Fibroblast of pulmonary artery (primary cell): ENCODE results near the gene CBARP.

Experiments
- DNase-seq: peaks from one replicate; pipeline ENCODE4 v3.0.0-alpha.2; 2010; ENCODE audit warnings: low read depth
- H3K4me3 ChIP-seq: replicated peaks from 2 replicates; pipeline ENCODE4 v1.5.1; 2011; ENCODE audit warnings: low read depth, mild to moderate bottlenecking, control low read depth, low read length, moderate library complexity
- TF ChIP-seq, protein P1 (sequence below): IDR thresholded peaks from 2 replicates; pipeline ENCODE4 v1.5.1; 2011; ENCODE audit warnings: mild to moderate bottlenecking, control low read depth, low read length, inconsistent platforms; ENCODE audit errors: missing control alignments

The CBARP gene

DNA sequence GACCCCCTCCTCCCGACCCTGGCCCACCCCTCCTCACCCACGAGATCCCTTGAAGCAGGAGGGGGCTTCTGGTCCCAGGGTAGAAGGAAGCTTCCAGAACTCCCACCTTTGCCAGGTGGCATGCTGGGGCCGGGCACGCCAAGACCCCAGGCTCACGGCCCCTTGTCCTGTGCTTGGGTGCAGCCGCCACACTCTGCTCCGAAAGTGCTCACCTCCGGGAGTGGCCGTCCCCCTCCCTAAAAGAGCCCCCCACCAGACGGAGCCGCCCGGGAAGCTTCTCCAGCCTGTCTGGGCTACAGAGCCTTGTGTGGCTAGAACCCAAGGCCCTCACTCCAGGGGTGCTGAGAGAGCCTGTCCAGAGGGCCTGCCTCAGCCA lies 46.1 kb upstream of the CBARP start:
- H3K4me3 ChIP-seq: no peak overlapping the region
- TF ChIP-seq, protein P1, sequence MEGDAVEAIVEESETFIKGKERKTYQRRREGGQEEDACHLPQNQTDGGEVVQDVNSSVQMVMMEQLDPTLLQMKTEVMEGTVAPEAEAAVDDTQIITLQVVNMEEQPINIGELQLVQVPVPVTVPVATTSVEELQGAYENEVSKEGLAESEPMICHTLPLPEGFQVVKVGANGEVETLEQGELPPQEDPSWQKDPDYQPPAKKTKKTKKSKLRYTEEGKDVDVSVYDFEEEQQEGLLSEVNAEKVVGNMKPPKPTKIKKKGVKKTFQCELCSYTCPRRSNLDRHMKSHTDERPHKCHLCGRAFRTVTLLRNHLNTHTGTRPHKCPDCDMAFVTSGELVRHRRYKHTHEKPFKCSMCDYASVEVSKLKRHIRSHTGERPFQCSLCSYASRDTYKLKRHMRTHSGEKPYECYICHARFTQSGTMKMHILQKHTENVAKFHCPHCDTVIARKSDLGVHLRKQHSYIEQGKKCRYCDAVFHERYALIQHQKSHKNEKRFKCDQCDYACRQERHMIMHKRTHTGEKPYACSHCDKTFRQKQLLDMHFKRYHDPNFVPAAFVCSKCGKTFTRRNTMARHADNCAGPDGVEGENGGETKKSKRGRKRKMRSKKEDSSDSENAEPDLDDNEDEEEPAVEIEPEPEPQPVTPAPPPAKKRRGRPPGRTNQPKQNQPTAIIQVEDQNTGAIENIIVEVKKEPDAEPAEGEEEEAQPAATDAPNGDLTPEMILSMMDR: no peak
- no peak for DNase-seq

DNA sequence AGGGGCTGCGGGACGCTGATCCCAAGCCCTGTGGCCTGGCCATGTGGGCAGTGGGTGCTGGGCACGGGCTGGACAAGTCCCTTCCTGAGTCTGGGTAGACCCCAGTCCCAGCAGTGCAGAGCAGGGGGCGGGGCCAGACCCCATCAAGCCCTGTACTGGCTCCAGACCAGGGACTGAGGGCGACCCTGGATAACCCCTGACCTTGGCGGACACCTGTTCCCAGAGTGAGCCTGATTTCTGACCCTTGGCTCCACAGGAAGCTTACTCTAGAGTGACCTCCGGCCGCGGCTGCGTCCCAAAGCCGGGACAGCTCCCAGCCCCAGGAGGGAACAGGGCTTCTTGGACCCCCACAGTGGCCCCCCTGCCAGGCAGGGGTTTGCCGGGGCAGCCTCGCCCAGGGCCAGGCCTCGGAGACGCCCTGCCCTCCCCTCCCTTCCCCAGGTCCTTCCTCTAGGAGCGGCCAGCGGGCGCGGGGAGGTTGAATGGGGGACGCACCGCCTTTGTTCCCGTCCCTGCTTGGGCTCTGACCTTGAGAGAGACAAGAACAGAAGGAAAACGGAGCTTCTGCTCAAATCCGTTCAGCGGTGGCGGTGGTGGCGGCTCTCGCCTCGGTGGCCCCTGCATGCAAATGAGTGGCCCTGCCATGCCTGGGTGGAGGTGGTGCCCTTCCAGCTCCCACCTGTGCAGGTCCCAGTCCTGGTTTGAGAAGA lies 45.6 kb upstream of the CBARP start:
- TF ChIP-seq, protein P1: no peak
- no peak for DNase-seq
- no peak overlapping the region for H3K4me3 ChIP-seq

DNA sequence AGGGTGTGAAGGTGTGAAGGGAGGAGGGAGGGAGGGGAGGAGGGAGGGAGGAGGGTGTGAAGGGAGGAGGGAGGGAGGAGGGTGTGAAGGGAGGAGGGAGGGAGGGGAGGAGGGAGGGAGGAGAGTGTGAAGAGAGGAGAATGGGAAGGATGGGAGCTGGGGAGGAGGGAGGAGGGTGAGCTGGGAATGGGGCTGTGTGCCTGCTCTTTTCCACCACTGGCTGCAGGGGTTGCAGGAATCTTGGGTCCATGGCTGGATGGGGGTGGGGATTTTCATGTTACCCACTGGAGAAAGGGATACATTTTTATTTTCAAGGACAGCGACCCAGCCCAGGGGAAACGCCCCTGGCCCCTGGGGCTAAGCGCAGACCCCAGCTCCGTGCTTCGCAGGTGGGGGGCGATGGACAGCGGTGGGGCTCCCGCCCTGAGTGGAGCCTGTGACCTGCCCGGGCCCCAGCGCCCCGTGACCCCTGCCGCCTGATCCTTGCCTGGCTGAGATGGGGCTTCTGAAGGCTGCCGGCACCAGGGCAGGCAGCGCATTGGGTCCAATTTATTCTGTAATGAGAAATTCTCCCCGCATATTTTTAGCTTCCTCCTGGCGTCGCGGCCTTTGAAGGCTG lies 44.9 kb upstream of the CBARP start:
- TF ChIP-seq, protein P1: no peak
- no peak overlapping the region for H3K4me3 ChIP-seq
- DNase-seq: no peak

DNA sequence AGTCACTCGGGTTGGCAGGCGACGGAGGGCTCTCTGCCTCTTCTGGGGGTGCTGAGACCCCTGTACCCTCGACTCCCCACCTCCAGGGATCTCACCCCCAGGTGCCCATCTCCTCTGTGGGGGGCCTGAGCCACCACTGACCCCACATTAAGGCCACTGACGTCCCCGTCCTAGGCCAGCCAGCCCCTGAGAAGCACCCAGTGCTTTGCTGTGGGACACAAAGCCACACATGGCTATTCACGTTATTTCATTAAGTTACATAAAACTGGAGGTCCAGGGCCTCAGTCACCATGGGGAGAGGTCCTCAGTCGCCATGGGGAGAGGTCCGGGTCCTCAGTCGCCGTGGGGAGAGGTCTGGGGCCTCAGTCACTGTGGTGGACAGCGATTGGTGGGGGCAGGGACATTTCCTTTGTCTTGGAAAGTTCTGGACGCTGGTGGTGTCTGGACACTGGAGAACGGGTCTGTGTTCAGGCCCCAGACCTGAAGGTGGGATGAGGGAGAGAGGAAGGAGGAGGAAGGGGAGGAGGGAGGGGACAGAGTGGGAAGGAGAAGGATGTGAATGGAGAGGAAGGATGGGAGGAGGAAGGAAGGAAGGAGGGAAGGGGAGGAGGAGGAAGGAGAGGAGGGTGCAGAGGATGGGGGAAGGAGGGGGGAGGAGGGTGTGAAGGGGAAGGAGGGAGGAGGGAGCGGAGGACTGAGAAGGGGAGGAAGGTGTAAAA lies 43.9 kb upstream of the CBARP start:
- H3K4me3 ChIP-seq: no peak overlapping the region
- TF ChIP-seq, protein P1: no peak
- no peak for DNase-seq

DNA sequence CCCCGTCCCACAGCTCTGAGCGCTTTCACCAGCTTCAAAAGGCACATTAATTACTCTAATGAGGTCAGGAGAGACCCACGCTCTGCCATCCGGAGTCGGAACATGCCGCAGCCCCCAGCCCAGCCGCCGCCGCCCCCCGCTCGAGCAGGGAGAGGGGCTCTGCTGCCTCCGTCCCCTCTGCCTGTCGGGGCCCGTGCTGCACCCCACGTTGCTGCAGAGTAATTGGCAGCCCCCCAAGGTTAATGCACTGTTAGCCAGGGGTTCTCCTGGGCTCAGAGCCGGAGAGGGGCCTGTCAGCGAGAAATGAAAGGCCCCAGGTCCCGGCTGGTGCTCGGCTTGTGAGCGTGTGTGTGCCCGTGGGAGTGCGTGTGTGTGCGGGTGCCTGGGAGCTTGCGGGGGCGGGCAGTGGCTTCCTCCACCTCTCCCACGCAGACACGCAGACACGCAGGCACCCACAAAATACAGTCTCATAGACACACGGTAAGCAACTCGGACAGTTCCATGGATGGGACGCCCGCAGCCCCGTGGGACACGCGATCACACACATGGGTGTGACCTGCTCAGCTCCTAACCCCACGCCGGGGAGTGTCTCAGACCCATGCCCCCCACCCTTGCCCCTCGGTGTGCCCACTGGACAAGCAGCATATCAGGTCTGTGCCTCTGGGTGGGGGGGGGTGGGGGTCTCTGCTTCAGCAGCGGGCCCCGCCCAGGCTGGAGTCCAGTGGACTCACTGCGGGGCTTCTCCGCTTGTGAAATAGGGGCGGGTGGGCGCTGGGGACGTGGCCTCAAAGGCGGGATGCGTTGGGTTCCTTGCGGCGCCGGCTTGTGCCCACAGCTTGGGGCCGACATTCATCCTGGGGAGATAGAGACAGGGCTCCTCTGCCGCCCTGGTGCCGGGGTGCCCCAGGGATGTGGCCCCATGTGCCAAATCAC lies 43.1 kb upstream of the CBARP start:
- TF ChIP-seq, protein P1: no peak
- no peak overlapping the region for H3K4me3 ChIP-seq
- DNase-seq: no peak

DNA sequence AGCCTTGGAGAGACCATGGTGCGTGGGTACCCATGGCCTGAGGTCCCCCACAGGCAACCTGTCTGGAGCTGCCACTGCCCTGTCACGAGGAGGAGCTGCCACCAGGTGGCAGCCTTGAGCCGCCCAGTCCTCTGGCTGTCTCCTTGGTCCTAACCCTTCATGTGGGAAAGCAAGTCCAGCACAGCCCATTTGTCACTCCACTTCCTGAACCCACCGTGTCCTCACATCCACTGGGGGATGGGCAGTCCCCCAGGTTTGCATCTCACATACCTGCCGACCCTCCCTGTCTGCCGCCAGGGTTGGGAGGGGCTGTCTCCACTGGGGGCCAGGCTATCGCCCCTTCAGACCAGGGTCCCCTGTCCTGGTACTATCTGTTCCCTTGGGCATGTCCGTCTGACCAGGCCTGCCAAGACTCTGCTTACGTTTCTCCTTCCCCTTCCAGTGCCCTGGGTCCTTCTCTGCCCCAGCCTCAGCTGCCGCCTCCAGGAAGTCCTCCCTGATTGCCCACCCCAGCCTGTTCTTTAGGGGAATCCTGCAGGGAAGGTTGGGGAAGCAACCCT lies 42.1 kb upstream of the CBARP start:
- no peak overlapping the region for H3K4me3 ChIP-seq
- DNase-seq: peak; percentile 87
- TF ChIP-seq, protein P1: peak; percentile 96
